Smooth muscle cell (in vitro differentiated cells): ENCODE data around the gene TRAPPC5. TPM values are rescaled to one million over a fixed set of nuclear protein-coding genes. Genes with fewer than 3 reads are reported as not detected.

Experiments
- DNase-seq: peaks from one replicate; lab custom pipeline; 2025; ENCODE audit not compliant: unreplicated experiment; lab: John Stamatoyannopoulos, UW
- H2AFZ ChIP-seq: fragments of 200-600 bp; sonication (generic); 2 replicates; pipeline ENCODE4 v1.6.0; 2016; ENCODE audit warnings: antibody characterized with exemption, low read depth, mild to moderate bottlenecking
- H3F3A ChIP-seq: fragments of 200-600 bp; sonication (generic); 2 replicates; pipeline ENCODE4 v1.6.0; 2017; ENCODE audit warnings: antibody characterized with exemption, low read depth
- H3K27ac ChIP-seq: fragments of 200-600 bp; sonication (generic); 2 replicates; pipeline ENCODE4 v1.5.1; 2016; ENCODE audit warnings: low read depth, mild to moderate bottlenecking
- H3K27me3 ChIP-seq: fragments of 200-600 bp; sonication (generic); 2 replicates; pipeline ENCODE4 v1.6.1; 2016; ENCODE audit warnings: low read depth, mild to moderate bottlenecking
- H3K36me3 ChIP-seq: fragments of 200-600 bp; sonication (generic); 2 replicates; pipeline ENCODE4 v1.5.1; 2016; ENCODE audit warnings: low read depth
- H3K4me1 ChIP-seq: fragments of 200-600 bp; sonication (generic); 2 replicates; pipeline ENCODE4 v1.5.1; 2016; ENCODE audit warnings: low read depth
- H3K4me2 ChIP-seq: fragments of 200-600 bp; sonication (generic); 2 replicates; pipeline ENCODE4 v1.6.0; 2016; ENCODE audit warnings: mild to moderate bottlenecking
- H3K4me3 ChIP-seq: fragments of 200-600 bp; sonication (generic); 2 replicates; pipeline ENCODE4 v1.5.1; 2016; ENCODE audit warnings: mild to moderate bottlenecking
- H3K79me2 ChIP-seq: fragments of 200-600 bp; sonication (generic); 2 replicates; pipeline ENCODE4 v1.6.0; 2016; ENCODE audit warnings: low read depth, mild to moderate bottlenecking
- H3K9ac ChIP-seq: fragments of 200-600 bp; sonication (generic); 2 replicates; pipeline ENCODE4 v1.6.0; 2016; ENCODE audit warnings: low read depth
- H3K9me3 ChIP-seq: fragments of 200-600 bp; sonication (generic); replicated peaks from 2 replicates; pipeline ENCODE4 v1.5.1; 2016; ENCODE audit warnings: low read depth
- H4K20me1 ChIP-seq: fragments of 200-600 bp; sonication (generic); 2 replicates; pipeline ENCODE4 v1.6.0; 2016; ENCODE audit warnings: low read depth
- CTCF ChIP-seq: fragments of 200-600 bp; sonication (generic); IDR thresholded peaks from 2 replicates; pipeline ENCODE4 v1.5.1; 2017; ENCODE audit warnings: borderline replicate concordance, mild to moderate bottlenecking, antibody characterized with exemption; ENCODE audit not compliant: insufficient read depth, poor library complexity, severe bottlenecking
- WGBS: methylation state at CpG from one replicate; pipeline ENCODE4 v1.1.7; 2016; ENCODE audit warnings: low lambda C conversion rate; 5-methylcytosine and 5-hydroxymethylcytosine counted together
- polyA plus RNA-seq: library from polyadenylated mRNA; unstranded; fragments of >200 nt; fragmentation: Nextera tagmentation; extraction: Ambion mirVana; gene quantifications from 2 replicates; pipeline ENCODE4 v1.2.1, GENCODE V29; 2016
- total RNA-seq: library from RNA; depleted of rRNA; stranded (reverse); fragments of >200 nt; gene quantifications from 2 replicates; pipeline ENCODE4 v1.2.3, GENCODE V29; 2014

The TRAPPC5 gene
- total and polyA plus RNA-seq, 2 experiments from 2014 or later: 61.8 to 166 TPM

- no peaks in the 10 kb centered on the region for H3K9me3 ChIP-seq
- no peak within 1 kb of the TSS for H3K9ac ChIP-seq
- H3F3A ChIP-seq: no peaks in the 10 kb centered on the region
- no peak within 1 kb of the TSS for H3K27ac ChIP-seq
- no peak within 1 kb of the TSS for H3K4me2 ChIP-seq
- DNase-seq: no peak
- 78% methylated on average over 10 of the region's 10 CpGs for WGBS
- H3K4me1 ChIP-seq: no peaks in the 10 kb centered on the region
- no peaks in the 10 kb centered on the region for H3K36me3 ChIP-seq
- H3K27me3 ChIP-seq: peaks cover 24% of the 10 kb centered on the region
- TF ChIP-seq CTCF: no peak
- H3K79me2 ChIP-seq: peaks cover 5% of the 10 kb centered on the region
- no peak within 1 kb of the TSS for H3K4me3 ChIP-seq
- H4K20me1 ChIP-seq: peaks cover 1% of the 10 kb centered on the region
- no peak within 1 kb of the TSS for H2AFZ ChIP-seq
Observed at GRCh38 chr19:7676854-7677253, 3.8 kb upstream of the TRAPPC5 start, which contains the start of gene MCEMP1. MCEMP1 (plus strand) TSS chr19:7677090; CDS start chr19:7677121, 31 bp downstream.

- no peak overlapping the region for H2AFZ ChIP-seq
- no peaks in the 10 kb centered on the region for H3K9me3 ChIP-seq
- no peak overlapping the region for H3K9ac ChIP-seq
- H3K36me3 ChIP-seq: no peaks in the 10 kb centered on the region
- no peak for DNase-seq
- TF ChIP-seq CTCF: no peak
- peaks cover 15% of the 10 kb centered on the region for H3K27me3 ChIP-seq
- 59% methylated on average over 12 of the region's 12 CpGs for WGBS
- peaks cover 5% of the 10 kb centered on the region for H3K79me2 ChIP-seq
- no peaks in the 10 kb centered on the region for H3K4me1 ChIP-seq
- H3K4me2 ChIP-seq: no peak overlapping the region
- H3K4me3 ChIP-seq: no peak overlapping the region
- no peaks in the 10 kb centered on the region for H3F3A ChIP-seq
- H4K20me1 ChIP-seq: peaks cover 10% of the 10 kb centered on the region
- H3K27ac ChIP-seq: no peak overlapping the region
Observed at GRCh38 chr19:7677669-7678311, 2.8 kb upstream of the TRAPPC5 start.

- H3K79me2 ChIP-seq: peaks cover 5% of the 10 kb centered on the region
- no peak overlapping the region for H2AFZ ChIP-seq
- peaks cover 12% of the 10 kb centered on the region for H3K27me3 ChIP-seq
- no peak overlapping the region for H3K4me2 ChIP-seq
- no peaks in the 10 kb centered on the region for H3F3A ChIP-seq
- TF ChIP-seq CTCF: no peak
- H4K20me1 ChIP-seq: peaks cover 18% of the 10 kb centered on the region
- 74% methylated on average over 30 of the region's 30 CpGs for WGBS
- no peaks in the 10 kb centered on the region for H3K9me3 ChIP-seq
- no peak overlapping the region for H3K4me3 ChIP-seq
- no peaks in the 10 kb centered on the region for H3K4me1 ChIP-seq
- DNase-seq: no peak
- H3K36me3 ChIP-seq: no peaks in the 10 kb centered on the region
- no peak overlapping the region for H3K27ac ChIP-seq
- no peak overlapping the region for H3K9ac ChIP-seq
Observed at GRCh38 chr19:7678971-7679751, 1.5 kb upstream of the TRAPPC5 start.
